GM20000 (cell line): ENCODE measurements around the gene LHFPL6.

ENCODE experiments used
- DNase-seq: peaks from one replicate; pipeline ENCODE4 v3.0.0; 2012; ENCODE audit warnings: low spot score
- TF ChIP-seq, protein P1 (sequence below): IDR thresholded peaks from 2 replicates; pipeline ENCODE4 v1.5.1; 2012; ENCODE audit warnings: mild to moderate bottlenecking, control low read depth; ENCODE audit errors: extremely low read depth, missing control alignments

Gene LHFPL6

DNA sequence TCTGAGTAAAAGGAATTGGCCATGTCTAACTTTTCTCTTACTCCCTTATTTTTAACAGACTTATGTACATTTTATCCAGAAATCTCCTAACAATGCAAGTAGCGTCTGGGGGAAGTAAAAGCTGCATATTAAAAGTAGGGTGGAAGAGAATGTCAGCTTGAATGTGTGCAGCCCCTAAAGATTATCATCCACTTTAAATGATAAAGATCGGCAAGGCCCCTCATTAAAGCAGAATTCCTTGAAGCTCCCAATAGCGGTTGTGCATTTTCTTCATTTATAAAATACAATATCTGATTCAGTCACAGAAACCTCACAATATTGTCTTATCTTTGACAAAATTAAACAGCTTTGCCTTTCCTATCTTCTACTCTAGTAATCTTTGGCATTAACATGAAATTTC lies 184.6 kb downstream of the LHFPL6 start:
- no peak for DNase-seq
- TF ChIP-seq, protein P1, sequence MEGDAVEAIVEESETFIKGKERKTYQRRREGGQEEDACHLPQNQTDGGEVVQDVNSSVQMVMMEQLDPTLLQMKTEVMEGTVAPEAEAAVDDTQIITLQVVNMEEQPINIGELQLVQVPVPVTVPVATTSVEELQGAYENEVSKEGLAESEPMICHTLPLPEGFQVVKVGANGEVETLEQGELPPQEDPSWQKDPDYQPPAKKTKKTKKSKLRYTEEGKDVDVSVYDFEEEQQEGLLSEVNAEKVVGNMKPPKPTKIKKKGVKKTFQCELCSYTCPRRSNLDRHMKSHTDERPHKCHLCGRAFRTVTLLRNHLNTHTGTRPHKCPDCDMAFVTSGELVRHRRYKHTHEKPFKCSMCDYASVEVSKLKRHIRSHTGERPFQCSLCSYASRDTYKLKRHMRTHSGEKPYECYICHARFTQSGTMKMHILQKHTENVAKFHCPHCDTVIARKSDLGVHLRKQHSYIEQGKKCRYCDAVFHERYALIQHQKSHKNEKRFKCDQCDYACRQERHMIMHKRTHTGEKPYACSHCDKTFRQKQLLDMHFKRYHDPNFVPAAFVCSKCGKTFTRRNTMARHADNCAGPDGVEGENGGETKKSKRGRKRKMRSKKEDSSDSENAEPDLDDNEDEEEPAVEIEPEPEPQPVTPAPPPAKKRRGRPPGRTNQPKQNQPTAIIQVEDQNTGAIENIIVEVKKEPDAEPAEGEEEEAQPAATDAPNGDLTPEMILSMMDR: no peak

DNA sequence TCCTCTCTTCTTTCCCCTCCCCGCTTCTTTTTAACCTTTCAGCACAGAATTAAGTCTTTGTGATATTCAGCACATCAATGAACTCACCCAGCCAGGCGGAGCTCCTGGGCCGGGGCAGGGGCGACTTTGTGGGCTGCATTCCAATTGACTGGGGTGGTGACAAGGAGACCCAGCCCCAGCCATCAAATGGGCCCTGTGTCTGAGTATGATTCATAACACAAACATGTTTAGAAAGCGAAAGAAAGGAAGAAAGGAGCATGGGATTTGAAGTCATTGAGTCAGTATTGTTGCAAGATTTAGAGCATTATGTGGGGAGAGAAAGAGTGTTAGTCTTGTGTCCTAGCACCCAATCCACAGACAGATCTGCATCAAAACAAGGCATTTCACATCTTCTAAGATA lies 185.3 kb downstream of the LHFPL6 start:
- no peak for DNase-seq

DNA sequence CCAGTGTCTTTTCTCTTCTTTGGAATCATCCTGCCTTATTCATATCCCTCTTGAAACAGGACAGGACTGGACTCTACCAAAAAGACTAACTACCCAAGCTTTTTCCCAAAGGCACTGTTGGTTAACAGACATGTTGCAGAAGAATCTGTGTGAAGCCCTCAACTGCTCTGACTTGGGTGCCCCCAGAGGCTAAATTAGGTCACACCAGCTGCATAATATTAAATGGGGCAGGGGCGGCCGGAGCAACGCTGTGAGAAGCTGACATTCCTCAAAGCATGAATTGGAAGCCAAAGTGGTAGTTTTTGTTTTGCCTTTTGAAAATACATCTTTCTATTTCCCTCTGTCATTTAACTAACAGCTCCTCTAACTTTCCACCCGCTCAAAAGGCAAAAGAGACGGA lies 185.9 kb downstream of the LHFPL6 start:
- TF ChIP-seq, protein P1: no peak
- DNase-seq: no peak

More for the DNA sequence above, 185.3 kb downstream of the LHFPL6 start:
- TF ChIP-seq, protein P1: no peak

DNA sequence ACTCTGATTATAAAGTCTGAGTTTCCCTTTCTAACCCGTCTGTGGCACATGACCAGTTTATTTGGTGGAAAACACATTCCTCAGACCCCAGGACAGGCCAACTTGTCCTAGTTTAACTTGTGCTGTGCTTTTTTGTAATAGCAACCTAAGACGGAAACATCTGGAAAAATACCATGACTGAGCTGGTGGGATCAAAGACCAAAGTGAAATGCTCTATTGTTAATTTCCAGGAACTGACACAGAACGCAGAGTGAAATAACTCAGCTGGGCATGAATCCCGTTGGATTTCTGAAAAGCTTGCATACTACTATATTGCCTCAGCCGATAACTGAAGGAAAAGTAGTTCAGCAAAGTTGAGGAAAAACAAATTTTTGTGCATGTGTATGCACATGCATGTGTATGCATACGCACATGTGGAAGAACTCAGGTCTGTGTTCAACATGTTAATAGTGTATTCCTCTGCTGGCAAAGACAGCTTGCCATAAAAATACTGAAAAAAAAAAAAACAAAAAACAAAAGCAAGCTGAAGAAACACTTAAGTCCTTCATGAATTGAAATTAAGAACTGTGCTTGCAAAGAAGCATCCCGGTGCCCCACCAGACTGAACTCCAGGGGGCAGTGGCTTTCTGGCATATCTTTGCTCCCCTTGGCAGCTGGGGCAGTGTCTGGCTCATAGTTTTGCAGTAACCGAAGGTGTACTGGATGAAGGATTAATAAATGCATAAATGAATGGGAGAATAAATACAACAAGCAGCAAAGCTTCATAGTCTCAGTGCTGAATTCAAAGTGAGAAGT lies 187.8 kb downstream of the LHFPL6 start:
- TF ChIP-seq, protein P1: peak; percentile 8
- no peak for DNase-seq

DNA sequence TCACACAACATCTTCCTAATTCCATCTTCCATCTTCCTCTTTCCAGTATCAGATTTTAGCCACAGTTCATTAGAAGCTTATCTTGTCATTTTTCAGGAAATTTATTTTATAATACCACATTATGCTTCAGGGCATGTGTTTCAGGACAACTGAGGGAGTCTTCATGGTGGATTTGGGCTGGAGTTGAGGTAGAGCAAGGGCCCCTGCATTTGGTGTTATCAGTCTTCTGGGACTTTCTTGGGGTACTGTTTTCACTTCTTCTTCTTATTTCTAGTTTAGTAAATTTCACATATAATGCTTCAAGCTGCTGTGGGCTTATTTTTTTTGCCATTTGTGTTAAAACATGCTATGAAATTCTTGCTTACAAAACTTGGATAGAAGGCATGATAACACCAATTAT lies 188.7 kb downstream of the LHFPL6 start:
- peak; percentile 22 for DNase-seq
- TF ChIP-seq, protein P1: no peak

DNA sequence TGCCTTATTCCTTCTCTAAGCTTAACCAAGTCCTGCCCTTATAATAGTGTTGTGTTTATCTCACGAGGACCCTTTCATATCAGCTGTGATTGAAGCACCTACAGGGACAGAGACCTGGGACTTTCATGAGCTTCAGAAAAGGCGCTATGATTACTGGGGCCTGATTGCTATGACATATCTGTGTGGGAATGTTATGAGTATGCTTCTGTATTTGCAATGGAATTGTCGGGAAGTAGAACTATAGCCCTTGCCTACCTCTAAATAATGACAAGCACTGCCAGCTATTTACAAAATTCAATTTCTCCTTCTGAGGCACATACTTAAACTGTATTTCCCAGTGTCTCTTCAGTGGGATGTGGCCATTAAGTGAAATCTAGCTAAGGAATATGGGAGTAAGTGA lies 191.5 kb downstream of the LHFPL6 start:
- no peak for DNase-seq
- TF ChIP-seq, protein P1: no peak

DNA sequence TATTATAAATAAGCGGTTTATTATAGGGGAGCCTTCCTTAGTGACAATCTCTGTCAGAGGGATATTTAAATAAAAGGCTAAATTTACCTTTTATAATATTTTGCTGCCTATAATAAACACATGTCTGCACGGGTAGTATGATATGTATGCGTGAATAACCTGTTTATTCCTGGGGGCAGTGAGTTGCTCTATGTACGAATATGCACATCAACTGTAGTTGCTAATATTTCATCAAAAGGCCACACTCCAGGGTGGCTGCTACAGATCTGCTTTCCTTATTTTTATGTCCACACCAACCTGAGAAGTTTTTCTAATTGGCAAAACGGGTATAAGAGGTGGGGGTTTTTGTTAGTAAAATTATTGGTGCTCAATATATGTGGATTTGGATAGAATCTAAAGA lies 192.0 kb downstream of the LHFPL6 start:
- no peak for DNase-seq
- TF ChIP-seq, protein P1: no peak
